ENCODE data around the gene BCL11A.

DNA sequence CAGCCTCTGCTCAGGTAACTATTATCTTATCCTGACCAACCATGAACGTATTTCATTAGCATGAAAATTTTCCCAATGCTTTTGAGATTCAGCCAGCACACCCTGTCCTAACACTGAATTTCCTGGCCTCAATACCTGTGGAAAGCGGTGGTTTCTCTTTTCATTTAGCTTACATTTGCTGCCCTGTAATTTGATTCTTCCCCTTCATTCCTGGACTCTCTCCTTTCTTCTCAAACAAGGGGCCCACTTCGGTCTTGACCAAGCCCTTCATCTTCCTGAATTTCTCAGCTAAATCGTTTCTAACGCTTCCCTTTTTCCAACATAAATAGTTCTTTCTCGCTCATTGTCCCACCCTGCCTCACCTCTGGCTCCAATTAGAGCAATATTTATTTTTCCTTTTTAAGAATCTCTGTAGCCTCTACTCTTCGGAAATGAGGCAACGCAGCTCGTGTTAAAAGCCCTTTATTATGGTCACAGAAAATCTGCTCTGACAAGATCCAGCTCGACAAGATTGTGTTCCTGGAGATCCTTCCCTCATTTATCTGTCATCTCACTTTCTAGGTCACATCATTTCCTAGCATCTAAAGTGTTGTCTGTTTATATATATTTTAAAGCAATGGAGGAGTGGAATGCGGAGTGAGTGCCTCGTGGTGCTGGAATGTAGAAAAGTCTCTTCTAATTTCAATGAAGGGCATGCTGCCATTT is 49.5 kb upstream of the BCL11A start:
- TF ChIP-seq, protein P1, sequence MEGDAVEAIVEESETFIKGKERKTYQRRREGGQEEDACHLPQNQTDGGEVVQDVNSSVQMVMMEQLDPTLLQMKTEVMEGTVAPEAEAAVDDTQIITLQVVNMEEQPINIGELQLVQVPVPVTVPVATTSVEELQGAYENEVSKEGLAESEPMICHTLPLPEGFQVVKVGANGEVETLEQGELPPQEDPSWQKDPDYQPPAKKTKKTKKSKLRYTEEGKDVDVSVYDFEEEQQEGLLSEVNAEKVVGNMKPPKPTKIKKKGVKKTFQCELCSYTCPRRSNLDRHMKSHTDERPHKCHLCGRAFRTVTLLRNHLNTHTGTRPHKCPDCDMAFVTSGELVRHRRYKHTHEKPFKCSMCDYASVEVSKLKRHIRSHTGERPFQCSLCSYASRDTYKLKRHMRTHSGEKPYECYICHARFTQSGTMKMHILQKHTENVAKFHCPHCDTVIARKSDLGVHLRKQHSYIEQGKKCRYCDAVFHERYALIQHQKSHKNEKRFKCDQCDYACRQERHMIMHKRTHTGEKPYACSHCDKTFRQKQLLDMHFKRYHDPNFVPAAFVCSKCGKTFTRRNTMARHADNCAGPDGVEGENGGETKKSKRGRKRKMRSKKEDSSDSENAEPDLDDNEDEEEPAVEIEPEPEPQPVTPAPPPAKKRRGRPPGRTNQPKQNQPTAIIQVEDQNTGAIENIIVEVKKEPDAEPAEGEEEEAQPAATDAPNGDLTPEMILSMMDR (IDR thresholded peaks at IDR 0.05; ENCODE audit: low read depth, low read length, missing input control), result no peak
- TF ChIP-seq FOXA1 (IDR thresholded peaks at IDR 0.05) (no peak), RXRA (IDR thresholded peaks at IDR 0.05) (no peak), EGR1 (IDR thresholded peaks at IDR 0.05; ENCODE audit: low read depth in 2 of 2) (no peak), TAF1 (conservative IDR thresholded peaks at IDR 0.05) (no peak)
- TF ChIP-seq, protein P2, sequence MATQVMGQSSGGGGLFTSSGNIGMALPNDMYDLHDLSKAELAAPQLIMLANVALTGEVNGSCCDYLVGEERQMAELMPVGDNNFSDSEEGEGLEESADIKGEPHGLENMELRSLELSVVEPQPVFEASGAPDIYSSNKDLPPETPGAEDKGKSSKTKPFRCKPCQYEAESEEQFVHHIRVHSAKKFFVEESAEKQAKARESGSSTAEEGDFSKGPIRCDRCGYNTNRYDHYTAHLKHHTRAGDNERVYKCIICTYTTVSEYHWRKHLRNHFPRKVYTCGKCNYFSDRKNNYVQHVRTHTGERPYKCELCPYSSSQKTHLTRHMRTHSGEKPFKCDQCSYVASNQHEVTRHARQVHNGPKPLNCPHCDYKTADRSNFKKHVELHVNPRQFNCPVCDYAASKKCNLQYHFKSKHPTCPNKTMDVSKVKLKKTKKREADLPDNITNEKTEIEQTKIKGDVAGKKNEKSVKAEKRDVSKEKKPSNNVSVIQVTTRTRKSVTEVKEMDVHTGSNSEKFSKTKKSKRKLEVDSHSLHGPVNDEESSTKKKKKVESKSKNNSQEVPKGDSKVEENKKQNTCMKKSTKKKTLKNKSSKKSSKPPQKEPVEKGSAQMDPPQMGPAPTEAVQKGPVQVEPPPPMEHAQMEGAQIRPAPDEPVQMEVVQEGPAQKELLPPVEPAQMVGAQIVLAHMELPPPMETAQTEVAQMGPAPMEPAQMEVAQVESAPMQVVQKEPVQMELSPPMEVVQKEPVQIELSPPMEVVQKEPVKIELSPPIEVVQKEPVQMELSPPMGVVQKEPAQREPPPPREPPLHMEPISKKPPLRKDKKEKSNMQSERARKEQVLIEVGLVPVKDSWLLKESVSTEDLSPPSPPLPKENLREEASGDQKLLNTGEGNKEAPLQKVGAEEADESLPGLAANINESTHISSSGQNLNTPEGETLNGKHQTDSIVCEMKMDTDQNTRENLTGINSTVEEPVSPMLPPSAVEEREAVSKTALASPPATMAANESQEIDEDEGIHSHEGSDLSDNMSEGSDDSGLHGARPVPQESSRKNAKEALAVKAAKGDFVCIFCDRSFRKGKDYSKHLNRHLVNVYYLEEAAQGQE (IDR thresholded peaks at IDR 0.05), result no peak
- TF ChIP-seq, protein P3, sequence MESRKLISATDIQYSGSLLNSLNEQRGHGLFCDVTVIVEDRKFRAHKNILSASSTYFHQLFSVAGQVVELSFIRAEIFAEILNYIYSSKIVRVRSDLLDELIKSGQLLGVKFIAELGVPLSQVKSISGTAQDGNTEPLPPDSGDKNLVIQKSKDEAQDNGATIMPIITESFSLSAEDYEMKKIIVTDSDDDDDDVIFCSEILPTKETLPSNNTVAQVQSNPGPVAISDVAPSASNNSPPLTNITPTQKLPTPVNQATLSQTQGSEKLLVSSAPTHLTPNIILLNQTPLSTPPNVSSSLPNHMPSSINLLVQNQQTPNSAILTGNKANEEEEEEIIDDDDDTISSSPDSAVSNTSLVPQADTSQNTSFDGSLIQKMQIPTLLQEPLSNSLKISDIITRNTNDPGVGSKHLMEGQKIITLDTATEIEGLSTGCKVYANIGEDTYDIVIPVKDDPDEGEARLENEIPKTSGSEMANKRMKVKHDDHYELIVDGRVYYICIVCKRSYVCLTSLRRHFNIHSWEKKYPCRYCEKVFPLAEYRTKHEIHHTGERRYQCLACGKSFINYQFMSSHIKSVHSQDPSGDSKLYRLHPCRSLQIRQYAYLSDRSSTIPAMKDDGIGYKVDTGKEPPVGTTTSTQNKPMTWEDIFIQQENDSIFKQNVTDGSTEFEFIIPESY (IDR thresholded peaks at IDR 0.05), result no peak

Measured in liver (tissue), 3 donors.